Stimulated activated CD8-positive, alpha-beta memory T cell treated with anti-CD3 and anti-CD28 coated beads, Interleukin-4, amount 100 ng/mL, for 4 hours (primary cell): Measurements from ENCODE around the gene SCARF1.

Experiments used
- DNase-seq, 2 donors: peaks; one replicate each; pipeline ENCODE4 v3.0.0-alpha.2; 2020; ENCODE audit warnings: low read depth in 2 of 2, low spot score in 1 of 2

The SCARF1 gene

DNA sequence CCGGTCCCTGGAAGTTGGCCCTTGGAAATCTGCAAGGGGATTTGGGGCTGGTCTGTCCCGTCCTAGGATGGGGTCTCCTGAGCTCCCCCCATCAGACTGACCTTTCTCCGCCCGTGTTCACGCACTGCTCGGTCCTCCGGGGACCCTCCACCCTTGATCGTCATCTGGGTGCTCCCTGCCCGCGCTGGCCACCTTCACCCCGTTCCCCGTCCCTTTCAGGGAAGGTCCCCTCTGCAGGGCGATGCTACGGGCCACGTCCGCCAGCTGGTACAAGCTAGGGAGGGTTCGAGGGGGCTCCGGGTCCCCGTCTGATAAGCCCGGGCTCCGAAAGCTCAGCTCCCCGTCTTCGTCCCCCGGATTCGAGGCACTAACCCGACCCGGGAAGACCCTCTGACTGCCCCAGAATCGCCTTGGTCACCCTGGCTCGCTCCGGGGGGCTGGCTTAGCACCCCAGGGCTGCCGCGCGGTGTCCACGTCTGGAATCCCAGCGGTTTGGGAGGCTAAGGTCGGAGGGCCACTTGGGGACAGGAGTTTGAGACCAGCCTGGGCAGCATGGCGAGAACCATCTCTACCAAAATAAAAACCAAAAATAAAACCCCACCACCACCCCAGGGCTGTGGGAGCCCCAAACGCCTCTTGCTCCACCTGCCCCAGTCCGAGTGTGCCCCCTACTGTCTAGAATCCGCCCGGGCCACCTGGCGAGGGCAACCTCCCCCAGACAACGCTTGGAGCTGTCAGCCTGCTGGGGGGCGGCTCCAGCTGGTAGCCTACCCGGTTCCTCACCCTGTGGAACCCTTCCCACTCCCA, 15.8 kb downstream of the SCARF1 start:
- peak; percentile 53 to 58 for DNase-seq

DNA sequence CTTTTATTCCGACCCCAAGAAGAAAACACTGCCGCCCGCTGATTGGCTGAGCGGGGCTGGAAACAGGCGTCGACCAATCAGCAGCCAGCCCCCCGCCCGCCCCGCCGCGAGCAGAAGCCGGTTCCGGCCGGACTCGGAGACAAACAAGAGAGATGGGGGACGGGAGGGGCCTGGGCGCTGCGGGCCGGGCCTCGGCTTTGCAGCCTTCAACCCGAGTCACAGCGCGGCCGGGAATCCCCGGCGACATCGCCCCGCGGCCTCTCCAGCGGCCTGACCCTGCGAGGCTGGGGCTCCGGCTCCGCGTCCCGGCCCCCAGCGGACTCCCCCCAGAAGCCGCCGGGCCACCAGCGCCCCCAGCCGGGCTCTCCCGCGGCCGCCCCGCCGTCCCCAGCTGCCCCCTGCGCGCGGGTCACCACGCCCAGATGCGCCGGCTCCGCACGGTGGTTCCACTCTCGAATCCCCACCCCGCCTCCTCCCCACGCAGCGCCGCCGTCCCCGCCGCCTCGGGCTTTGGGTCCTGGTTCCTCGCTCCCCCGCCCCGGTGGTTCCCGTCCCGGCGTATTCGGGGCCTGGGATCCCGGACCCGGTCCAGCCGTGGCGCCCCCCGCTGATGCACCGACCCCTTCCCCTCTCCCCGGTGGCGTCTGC, 16.6 kb downstream of the SCARF1 start:
- DNase-seq = peak; percentile 67 to 78

GRCh38 chr17:1627982-1628855, 17.3 kb downstream of the SCARF1 start, which contains the start of gene SLC43A2:
SLC43A2 (minus strand) TSS chr17:1628834; CDS start chr17:1627874, 960 bp downstream.
- DNase-seq = peak; percentile 33 to 59

DNA sequence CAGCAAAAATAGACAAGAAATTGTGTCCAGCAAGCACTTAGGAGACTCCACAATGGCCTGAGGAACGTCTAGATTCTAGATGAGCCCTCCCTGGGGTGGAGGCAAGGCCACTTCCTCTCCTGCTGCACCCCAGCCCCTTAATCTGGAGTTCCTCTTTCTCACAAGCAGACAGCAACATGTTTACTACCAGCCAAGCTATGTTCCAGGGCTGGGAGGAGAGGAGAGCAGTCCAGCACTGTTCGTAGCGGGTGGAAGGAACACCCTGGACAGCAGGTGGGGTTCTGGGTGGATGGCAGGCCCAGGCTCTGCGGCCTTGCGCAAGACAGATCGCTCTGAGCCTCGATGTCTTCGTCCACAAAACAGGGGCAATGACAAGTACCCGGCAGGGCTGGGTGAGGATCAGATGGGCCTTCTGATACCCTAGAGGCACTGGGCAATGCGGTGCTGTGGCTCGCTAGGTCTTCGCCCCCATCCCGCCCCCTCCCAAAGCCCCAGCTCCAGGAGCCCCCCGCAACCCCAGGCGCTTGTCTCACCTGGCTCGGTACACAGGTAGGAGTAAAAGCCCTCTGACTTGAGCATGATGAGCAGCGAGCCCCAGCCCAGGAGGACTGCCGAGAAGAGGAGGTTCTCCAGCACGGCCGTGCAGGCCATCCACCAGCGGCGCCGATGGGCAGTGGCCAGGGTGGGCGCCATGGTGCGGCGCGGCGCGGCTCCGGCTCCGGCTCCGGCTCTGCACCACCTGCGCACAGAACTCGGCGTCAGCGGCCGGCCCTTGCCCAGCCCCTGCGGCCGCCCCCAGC, 18.1 kb downstream of the SCARF1 start:
- no peak for DNase-seq

DNA sequence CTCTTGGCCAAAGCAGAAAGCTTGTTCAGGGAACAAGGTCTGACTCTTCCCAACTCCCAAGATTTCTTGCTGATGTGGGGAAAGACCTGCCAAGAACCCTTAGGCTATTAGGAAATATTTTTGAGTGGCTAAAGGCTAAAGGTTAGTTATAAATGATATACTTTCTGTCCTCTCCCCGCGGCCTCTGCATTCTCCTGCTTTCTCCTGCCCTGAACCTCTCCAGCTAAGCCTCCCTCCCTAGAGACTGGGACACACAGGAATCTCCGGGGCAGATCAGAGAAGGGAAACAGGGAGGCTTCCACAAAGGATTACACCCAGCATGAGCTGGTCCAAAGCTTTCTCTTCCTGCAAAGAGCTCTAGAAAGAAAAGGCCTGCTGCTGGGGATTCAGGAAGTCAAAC, 19.2 kb downstream of the SCARF1 start:
- DNase-seq = no peak

GRCh38 chr17:1625581-1625980, 20.0 kb downstream of the SCARF1 start:
- DNase-seq = no peak

DNA sequence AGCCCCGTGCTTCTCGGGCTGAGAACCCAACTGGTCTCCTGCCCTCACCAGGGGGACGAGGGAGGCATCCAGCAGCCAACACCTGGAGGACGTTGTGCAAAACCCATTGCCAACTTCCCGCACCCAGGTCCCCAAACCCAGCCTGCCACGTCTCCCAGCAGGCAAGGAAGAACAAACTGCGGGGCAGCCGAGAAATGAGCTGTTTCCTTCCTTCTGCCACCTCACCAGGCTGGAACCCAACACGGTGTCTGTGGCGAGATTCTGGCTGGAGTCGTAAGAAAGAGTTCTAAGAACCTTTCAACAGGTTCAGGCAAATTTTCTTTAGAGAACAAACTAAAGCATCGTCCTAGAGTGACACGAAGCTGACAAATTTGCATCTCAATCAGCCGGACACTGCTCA, 20.5 kb downstream of the SCARF1 start:
- DNase-seq = no peak

- no peak for DNase-seq
These were observed 20.9 kb downstream of the SCARF1 start for GRCh38 chr17:1624650-1625049.

- no peak for DNase-seq
These were observed 22.4 kb downstream of the SCARF1 start for GRCh38 chr17:1623057-1623630.

DNA sequence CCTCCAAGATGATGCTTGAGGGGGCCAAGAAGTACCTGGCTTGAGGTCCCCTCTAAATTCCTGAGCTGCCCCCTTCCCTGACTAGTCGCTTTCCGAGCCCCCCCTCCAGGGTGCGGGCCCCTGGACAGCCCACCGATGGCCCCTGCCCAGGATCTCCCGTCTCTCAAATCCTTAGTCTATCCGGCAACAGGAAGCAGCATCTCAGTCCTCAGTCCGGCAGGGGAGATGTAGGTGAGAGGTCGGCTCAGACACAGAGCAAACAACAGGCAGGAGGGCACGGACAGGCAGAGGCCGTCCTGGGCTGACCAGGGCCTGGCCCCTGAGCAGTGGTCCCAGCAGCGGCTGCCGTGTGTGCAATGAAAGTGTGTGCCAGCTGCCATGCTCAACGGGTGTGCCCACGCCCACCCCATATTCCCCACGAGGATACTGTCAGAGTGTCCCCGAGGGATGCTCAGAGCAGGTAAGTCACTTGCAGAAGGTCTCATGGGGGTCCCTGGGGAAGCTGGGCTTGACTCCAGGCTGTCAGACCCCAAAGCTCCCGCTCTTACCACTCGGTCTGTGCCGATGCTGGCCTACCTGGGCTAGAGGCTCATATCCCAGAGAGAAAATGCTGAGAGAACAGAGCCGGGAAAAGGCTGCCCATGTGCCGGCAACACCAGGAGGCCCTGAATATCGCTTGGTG, 24.1 kb downstream of the SCARF1 start:
- no peak for DNase-seq

GRCh38 chr17:1620486-1620885, 25.0 kb downstream of the SCARF1 start:
- no peak for DNase-seq

DNA sequence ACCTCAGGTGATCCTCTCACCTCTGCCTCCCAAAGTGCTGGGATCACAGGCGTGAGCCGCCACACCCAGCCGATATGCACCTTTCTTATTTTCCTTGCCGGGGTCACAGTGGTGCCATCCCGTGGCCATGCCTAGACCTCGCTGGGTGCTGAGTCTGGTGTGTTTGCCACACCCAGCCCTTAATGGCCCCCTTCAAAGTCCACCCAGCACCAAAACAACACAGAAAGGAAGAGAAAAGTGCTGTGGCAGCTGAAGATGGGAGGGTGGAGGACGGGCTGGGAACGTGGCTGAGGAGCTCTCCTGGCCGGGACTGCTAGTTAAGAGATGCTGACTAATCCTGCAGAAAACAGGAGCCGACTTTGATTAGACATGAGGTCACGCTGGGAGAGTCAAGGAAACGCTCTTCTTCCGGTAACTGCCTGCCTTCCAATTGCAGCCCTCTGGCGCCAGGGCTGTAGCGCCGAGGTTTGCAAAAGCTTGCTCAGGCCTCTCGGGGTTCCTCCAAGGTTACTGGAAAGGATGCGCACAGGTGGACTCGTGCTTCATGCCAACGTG, 27.8 kb downstream of the SCARF1 start:
- DNase-seq = no peak

GRCh38 chr17:1616101-1616500, 29.4 kb downstream of the SCARF1 start:
- no peak for DNase-seq

DNA sequence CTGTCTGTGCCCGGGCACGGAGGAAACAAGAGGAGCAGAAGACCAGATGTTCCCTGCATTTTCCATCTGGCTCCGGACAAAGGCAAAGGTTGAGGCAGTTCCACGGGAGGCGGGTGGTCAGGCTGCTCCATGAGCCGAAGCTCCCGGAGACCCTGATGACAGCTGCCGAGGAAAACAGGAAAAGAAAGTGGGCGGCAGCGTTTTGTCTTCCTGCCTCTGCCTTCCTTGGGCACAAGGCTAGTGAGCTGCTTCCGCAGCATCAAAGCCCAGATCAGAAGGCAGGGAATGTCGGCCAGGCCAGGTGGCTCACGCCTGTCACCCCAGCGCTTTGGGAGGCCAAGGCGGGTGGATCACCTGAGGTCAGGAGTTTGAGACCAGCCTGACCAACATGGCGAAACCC, 33.1 kb downstream of the SCARF1 start:
- DNase-seq = no peak

DNA sequence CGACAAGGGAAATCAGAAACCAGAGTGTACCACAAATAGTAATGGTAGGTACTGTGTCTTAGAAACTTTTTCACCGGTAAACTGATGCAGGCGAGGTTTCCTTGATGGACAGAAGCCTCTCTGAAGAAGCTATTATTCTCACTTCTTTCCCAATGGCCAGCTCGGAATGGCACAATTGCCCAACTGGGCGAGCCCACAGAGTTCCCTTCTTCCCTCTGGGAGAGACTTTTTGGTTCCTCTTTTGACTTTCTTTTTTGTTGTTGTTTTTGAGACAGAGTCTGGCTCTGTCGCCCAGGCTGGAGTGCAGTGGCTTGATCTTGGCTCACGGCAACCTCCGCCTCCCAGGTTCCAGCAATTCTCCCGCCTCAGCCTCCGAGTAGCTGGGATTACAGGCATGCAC, 33.8 kb downstream of the SCARF1 start:
- DNase-seq = no peak

DNA sequence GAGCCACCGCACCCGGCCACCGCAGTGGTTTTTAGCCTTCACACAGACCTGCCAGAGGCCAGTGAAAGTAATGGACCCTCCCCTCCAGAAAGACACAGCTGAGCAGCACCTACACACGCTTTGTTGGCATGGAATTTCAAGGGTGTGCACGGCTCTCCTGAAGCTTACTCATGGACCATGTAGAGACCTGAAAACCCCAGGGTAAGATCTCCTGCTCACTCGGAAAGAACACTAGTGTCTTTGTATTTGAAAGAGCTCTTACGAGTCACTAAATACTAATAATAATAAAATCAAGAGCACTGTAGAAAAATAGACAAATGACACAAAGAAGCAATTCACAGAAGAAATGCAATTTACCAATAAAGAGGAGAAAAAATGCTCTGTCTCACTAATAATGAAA, 36.9 kb downstream of the SCARF1 start:
- DNase-seq = no peak

GRCh38 chr17:1607971-1608320, 37.6 kb downstream of the SCARF1 start:
- no peak for DNase-seq

- no peak for DNase-seq
These were observed 39.1 kb downstream of the SCARF1 start for GRCh38 chr17:1606352-1606985.

GRCh38 chr17:1605681-1606351, 39.7 kb downstream of the SCARF1 start:
- no peak for DNase-seq
